ENCODE data around the gene OPCML. TPM values are rescaled to one million over a fixed set of nuclear protein-coding genes. Genes with fewer than 3 reads are reported as not detected.

OPCML gene
- total RNA-seq (2013) = under 0.01 TPM
- polyA plus RNA-seq (not detected), polyA minus RNA-seq (not detected in 2 replicates), total RNA-seq (0 to 1.2 (median 0.12) reads per million in 11 experiments)

DNA sequence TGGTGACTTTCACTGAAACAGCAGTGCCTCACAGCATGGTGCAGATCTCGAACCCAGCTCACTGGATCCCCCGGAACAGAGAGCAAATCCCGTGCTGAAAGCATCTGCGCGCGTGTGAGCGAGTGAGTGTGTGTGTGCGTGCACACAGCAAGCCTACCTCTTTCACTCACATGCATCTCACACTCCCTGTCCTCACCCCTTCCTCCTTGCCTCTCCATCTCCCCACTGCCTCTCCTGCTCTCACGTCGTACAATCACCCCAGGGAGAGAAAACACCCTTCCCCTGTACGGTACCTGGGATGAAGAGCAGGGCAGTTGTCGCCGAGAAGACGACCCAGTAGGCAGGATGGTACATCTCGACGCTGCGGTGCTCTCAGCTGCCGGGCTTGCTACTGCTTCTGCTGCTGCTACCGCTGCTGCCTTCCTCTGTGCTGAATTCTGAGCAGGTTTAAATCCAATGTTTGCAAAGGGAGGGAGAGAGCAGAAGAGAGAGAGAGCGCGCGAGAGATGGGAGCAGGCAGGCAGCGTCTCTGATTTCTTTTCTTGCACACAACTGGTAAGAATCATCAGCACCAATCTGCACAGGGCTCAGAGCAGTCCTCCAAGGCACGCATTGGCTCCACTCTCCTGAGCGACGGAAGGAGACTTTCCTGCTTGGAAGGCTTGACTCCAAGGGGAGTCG, at the start of gene OPCML:
Gene OPCML (minus strand): TSS at position 531 of the 681 bp plus-strand sequence.
- Histone ChIP-seq H4K20me1 (ENCODE audit: insufficient read depth, low read length) (no peaks in the 10 kb centered on the region), H2AFZ (ENCODE audit: insufficient read depth, low read depth, low read length, poor library complexity, severe bottlenecking) (no peak within 1 kb of the TSS), H3K4me3 (replicated peaks in 1 of 3; ENCODE audit: low read depth in 2 of 3, low read length in 3 of 3) (no peak within 1 kb of the TSS), H3K4me1 (ENCODE audit: control insufficient read depth in 1 of 2, insufficient read depth in 2 of 2, low read length in 2 of 2) (no peaks in the 10 kb centered on the region), H3K4me2 (replicated peaks; ENCODE audit: extremely low read depth, low read length, poor library complexity, severe bottlenecking) (no peak within 1 kb of the TSS), H3K9me3 (replicated peaks in 1 of 2; ENCODE audit: control insufficient read depth in 1 of 2, insufficient read depth in 1 of 2, low read length in 2 of 2) (peaks cover 0 to 6% of the 10 kb centered on the region in 2 donors), H3K27me3 (ENCODE audit: control insufficient read depth in 2 of 2, insufficient read depth in 2 of 2, low read length in 2 of 2) (peaks cover 0 to 29% of the 10 kb centered on the region in 2 donors), H3K27ac (ENCODE audit: low read depth in 1 of 2, low read length in 2 of 2) (no peak within 1 kb of the TSS), H3K79me2 (ENCODE audit: insufficient read depth, low read length) (no peaks in the 10 kb centered on the region), H3K9ac (ENCODE audit: insufficient read depth, low read length, poor library complexity, severe bottlenecking) (no peak within 1 kb of the TSS), H3K36me3 (replicated peaks in 1 of 2; ENCODE audit: control insufficient read depth in 1 of 2, insufficient read depth in 2 of 2, low read length in 2 of 2) (no peaks in the 10 kb centered on the region)
- TF ChIP-seq, protein P1, sequence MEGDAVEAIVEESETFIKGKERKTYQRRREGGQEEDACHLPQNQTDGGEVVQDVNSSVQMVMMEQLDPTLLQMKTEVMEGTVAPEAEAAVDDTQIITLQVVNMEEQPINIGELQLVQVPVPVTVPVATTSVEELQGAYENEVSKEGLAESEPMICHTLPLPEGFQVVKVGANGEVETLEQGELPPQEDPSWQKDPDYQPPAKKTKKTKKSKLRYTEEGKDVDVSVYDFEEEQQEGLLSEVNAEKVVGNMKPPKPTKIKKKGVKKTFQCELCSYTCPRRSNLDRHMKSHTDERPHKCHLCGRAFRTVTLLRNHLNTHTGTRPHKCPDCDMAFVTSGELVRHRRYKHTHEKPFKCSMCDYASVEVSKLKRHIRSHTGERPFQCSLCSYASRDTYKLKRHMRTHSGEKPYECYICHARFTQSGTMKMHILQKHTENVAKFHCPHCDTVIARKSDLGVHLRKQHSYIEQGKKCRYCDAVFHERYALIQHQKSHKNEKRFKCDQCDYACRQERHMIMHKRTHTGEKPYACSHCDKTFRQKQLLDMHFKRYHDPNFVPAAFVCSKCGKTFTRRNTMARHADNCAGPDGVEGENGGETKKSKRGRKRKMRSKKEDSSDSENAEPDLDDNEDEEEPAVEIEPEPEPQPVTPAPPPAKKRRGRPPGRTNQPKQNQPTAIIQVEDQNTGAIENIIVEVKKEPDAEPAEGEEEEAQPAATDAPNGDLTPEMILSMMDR (IDR thresholded peaks at IDR 0.05) = no peak
- peaks cover 22 to 35% (median 25%) of the 10 kb centered on the region in 3 donors for H3K27me3 Mint-ChIP-seq (ENCODE audit: low read depth in 3 of 3)
- H3K27ac Mint-ChIP-seq = peak within 1 kb of the TSS in 1 of 7 donors; percentile 76
- no peak for DNase-seq
- no peaks in the 10 kb centered on the region for H3K4me1 Mint-ChIP-seq
- H3K4me3 Mint-ChIP-seq = peak within 1 kb of the TSS in 1 of 2 donors; percentile 51
- intact Hi-C loops (cut with micrococcal nuclease) = no loop called here
- WGBS (ENCODE audit: insufficient coverage) = 0% methylated on average over 11 of the region's 27 CpGs
- no peaks in the 10 kb centered on the region for H3K36me3 Mint-ChIP-seq
- H3K9me3 Mint-ChIP-seq = peaks cover 0 to 9% (median 2%) of the 10 kb centered on the region in 7 donors

DNA sequence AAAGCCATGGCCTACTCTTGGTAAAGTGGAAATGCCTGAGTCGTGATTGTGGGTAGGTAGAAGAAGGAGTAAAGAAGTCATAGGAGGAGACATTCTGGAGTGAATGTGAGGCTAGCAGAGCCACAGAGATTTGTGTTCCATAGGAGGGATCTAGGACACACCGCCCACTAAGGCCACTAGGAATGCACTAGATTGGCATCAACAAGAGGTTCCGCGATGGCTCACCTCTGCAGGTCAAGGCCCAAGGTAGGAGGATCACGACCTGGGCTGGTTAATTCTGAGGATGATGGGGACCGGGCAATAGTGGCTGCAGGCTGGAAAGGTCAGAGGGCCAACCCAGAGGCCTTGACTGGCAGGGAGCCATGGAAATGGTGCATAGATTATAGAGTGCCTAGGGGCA, 48.8 kb upstream of the OPCML start:
- 85% methylated on average over 6 of the region's 6 CpGs for WGBS (ENCODE audit: insufficient coverage)
- Histone ChIP-seq H3K27ac (ENCODE audit: low read depth in 1 of 2, low read length in 2 of 2) (no peak overlapping the region), H3K4me1 (ENCODE audit: control insufficient read depth in 1 of 2, insufficient read depth in 2 of 2, low read length in 2 of 2) (no peaks in the 10 kb centered on the region), H3K9ac (ENCODE audit: insufficient read depth, low read length, poor library complexity, severe bottlenecking) (no peak overlapping the region), H2AFZ (ENCODE audit: insufficient read depth, low read depth, low read length, poor library complexity, severe bottlenecking) (no peak overlapping the region), H3K36me3 (replicated peaks in 1 of 2; ENCODE audit: control insufficient read depth in 1 of 2, insufficient read depth in 2 of 2, low read length in 2 of 2) (no peaks in the 10 kb centered on the region), H3K4me3 (replicated peaks in 1 of 3; ENCODE audit: low read depth in 2 of 3, low read length in 3 of 3) (no peak overlapping the region), H3K79me2 (ENCODE audit: insufficient read depth, low read length) (no peaks in the 10 kb centered on the region), H3K4me2 (replicated peaks; ENCODE audit: extremely low read depth, low read length, poor library complexity, severe bottlenecking) (no peak overlapping the region), H3K9me3 (replicated peaks in 1 of 2; ENCODE audit: control insufficient read depth in 1 of 2, insufficient read depth in 1 of 2, low read length in 2 of 2) (peaks cover 4 to 14% of the 10 kb centered on the region in 2 donors), H4K20me1 (ENCODE audit: insufficient read depth, low read length) (no peaks in the 10 kb centered on the region), H3K27me3 (ENCODE audit: control insufficient read depth in 2 of 2, insufficient read depth in 2 of 2, low read length in 2 of 2) (no peaks in the 10 kb centered on the region)
- Mint-ChIP-seq H3K9me3 (peaks cover 1 to 15% (median 4%) of the 10 kb centered on the region in 7 donors), H3K27ac (no peak overlapping the region), H3K27me3 (ENCODE audit: low read depth in 3 of 3) (peaks cover 0 to 3% (median 1%) of the 10 kb centered on the region in 3 donors), H3K4me3 (no peak overlapping the region), H3K4me1 (no peaks in the 10 kb centered on the region), H3K36me3 (no peaks in the 10 kb centered on the region)
- TF ChIP-seq, protein P1 (IDR thresholded peaks at IDR 0.05) = no peak
- no peak for DNase-seq
- intact Hi-C loops (cut with micrococcal nuclease) = no loop called here
